ENCODE results near the gene MED13.

The MED13 gene

GRCh38 chr17:62099532-62099931, 34.5 kb upstream of the MED13 start:
- no peaks in the 10 kb centered on the region for H3K9me3 ChIP-seq (ENCODE audit: control insufficient read depth, low read length)
- H3K27me3 ChIP-seq (replicated peaks; ENCODE audit: control insufficient read depth, insufficient read depth, low read length), result peaks cover 13% of the 10 kb centered on the region
- H3K9ac ChIP-seq (ENCODE audit: low read length), result no peak overlapping the region
- H3K4me3 ChIP-seq (ENCODE audit: low read length), result no peak overlapping the region
- no peak for DNase-seq (ENCODE audit: low read depth)
- H3K4me1 ChIP-seq (ENCODE audit: control insufficient read depth, insufficient read depth, low read length), result no peaks in the 10 kb centered on the region
- H3K36me3 ChIP-seq (ENCODE audit: control insufficient read depth, insufficient read depth, low read length, severe bottlenecking), result no peaks in the 10 kb centered on the region

DNA sequence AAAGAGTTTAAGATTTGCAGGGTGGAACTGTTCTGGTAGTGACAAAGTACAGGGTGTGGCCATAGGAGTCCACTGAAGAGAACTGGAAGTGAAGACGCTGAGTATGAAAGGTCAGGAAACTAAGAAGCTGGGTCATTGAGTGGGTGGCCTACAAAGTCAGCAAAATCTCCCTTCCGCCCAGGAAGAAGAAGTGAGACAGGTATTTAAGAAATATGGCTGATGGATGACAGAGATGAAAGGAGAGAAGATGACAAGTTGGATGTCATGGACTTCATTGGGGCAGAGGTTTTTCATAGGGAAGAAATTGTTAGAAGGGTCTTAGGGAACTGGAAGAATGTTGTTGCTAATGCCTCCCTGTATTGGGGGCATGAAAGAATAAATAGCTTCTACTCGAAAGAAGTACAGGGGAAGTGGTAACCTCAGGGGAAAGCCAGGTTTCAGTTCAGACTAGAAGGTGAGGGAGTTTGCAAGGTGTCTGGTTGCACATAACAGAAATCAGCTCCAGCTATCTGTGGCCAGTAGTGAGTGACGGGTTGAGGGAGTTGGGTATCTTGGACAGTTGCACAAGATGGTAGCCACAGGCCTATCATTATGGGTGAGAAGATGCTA, 33.6 kb upstream of the MED13 start:
- H3K36me3 ChIP-seq (ENCODE audit: control insufficient read depth, insufficient read depth, low read length, severe bottlenecking), result no peaks in the 10 kb centered on the region
- no peak overlapping the region for H3K9ac ChIP-seq (ENCODE audit: low read length)

DNA sequence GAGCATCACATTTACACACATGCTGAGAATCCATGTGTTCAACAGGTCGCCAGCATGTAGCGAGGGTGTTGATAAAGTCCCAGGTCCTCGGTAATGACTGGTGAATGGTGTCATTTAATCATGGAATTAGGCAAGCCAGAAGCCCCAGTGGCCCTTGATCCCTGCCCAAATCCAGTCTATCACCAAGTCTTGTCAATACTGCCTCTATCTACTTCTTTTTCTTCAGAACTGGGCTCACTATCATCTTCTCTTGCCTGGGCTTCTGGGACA, 31.3 kb upstream of the MED13 start:
- H3K27me3 ChIP-seq (replicated peaks; ENCODE audit: control insufficient read depth, insufficient read depth, low read length), result peaks cover 13% of the 10 kb centered on the region
- no peaks in the 10 kb centered on the region for H3K36me3 ChIP-seq (ENCODE audit: control insufficient read depth, insufficient read depth, low read length, severe bottlenecking)

More for the DNA sequence above, 33.6 kb upstream of the MED13 start:
- H3K27me3 ChIP-seq (replicated peaks; ENCODE audit: control insufficient read depth, insufficient read depth, low read length), result peaks cover 13% of the 10 kb centered on the region
- peaks cover 8% of the 10 kb centered on the region for H3K4me1 ChIP-seq (ENCODE audit: control insufficient read depth, insufficient read depth, low read length)
- DNase-seq (ENCODE audit: low read depth), result no peak
- H3K4me3 ChIP-seq (ENCODE audit: low read length), result no peak overlapping the region
- no peaks in the 10 kb centered on the region for H3K9me3 ChIP-seq (ENCODE audit: control insufficient read depth, low read length)

GRCh38 chr17:62094175-62094574, 29.1 kb upstream of the MED13 start:
- peak overlapping the region; percentile 48 for H3K4me3 ChIP-seq (ENCODE audit: low read length)
- H3K36me3 ChIP-seq (ENCODE audit: control insufficient read depth, insufficient read depth, low read length, severe bottlenecking), result no peaks in the 10 kb centered on the region
- H3K4me1 ChIP-seq (ENCODE audit: control insufficient read depth, insufficient read depth, low read length), result peaks cover 16% of the 10 kb centered on the region
- H3K9me3 ChIP-seq (ENCODE audit: control insufficient read depth, low read length), result no peaks in the 10 kb centered on the region
- no peak overlapping the region for H3K9ac ChIP-seq (ENCODE audit: low read length)
- peak; percentile 15 for DNase-seq (ENCODE audit: low read depth)
- H3K27me3 ChIP-seq (replicated peaks; ENCODE audit: control insufficient read depth, insufficient read depth, low read length), result no peaks in the 10 kb centered on the region

More for the DNA sequence above, 31.3 kb upstream of the MED13 start:
- no peaks in the 10 kb centered on the region for H3K9me3 ChIP-seq (ENCODE audit: control insufficient read depth, low read length)
- peaks cover 16% of the 10 kb centered on the region for H3K4me1 ChIP-seq (ENCODE audit: control insufficient read depth, insufficient read depth, low read length)
- H3K9ac ChIP-seq (ENCODE audit: low read length), result no peak overlapping the region
- DNase-seq (ENCODE audit: low read depth), result no peak
- no peak overlapping the region for H3K4me3 ChIP-seq (ENCODE audit: low read length)

DNA sequence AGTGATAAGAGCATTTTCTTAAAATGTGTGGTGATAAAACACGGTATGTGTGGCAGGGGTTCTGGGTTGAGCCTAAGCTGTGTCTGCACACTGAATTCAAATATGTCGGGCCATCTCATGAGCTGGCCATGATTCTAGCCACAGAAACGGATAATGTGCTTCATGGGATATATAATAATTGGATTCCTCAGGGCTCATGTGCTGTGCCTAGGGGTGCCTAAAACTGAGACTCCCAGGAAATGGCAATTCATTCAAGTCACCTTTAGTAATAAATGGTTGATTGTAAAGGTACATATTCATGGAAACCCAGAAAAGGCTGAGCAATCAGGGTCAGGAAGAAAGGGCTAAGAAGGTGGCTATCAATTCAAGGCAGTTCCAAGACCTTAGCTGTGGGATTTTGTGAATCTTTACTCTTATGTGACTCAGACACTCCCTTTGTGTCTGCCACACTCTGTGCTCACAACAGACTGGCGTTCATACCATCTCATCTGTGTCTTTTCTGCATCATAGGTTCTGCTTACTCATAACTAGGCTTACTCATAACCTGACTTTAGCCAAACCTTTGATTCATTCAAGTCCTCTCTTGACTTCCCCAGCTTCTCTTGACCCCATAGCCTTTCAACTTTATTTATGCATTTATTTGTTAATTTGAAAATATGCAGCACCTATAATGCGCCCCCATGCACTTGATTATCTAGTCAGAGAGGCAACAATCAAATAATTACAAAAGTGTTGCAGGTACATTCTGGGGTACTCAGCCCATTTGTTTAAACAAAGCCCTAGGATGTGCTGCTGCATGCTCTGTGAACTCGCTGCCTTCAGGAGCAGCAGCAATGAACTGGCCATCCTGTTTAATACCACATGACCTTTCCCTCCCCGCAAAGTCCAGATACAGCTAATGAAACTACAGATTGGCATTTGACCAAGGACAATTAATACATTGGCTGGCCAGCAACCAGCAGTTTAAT, 28.4 kb upstream of the MED13 start:
- DNase-seq (ENCODE audit: low read depth), result peak; percentile 58
- Histone ChIP-seq H3K4me1 (ENCODE audit: control insufficient read depth, insufficient read depth, low read length) (peaks cover 16% of the 10 kb centered on the region), H3K9ac (ENCODE audit: low read length) (no peak overlapping the region), H3K36me3 (ENCODE audit: control insufficient read depth, insufficient read depth, low read length, severe bottlenecking) (no peaks in the 10 kb centered on the region), H3K4me3 (ENCODE audit: low read length) (peak overlapping the region; percentile 48), H3K9me3 (ENCODE audit: control insufficient read depth, low read length) (no peaks in the 10 kb centered on the region), H3K27me3 (replicated peaks; ENCODE audit: control insufficient read depth, insufficient read depth, low read length) (no peaks in the 10 kb centered on the region)

DNA sequence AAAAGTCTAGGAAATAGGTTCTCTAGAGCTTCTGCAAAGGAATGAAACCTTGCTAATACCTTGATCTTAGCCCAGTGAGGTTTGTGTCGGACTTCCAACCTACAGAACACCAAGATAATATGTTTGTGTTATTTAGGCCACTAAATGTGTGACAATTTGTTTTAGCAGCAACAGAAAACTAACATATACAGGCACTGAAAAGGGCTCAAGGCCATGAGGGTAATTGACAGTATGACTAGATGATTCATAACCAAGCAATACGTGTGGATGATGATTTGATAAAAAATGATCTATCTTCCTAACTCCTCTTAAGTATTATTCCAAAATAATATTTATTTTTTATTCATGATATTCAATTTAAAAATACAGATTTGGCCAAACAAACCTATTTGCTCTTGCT, 27.7 kb upstream of the MED13 start:
- H3K4me1 ChIP-seq (ENCODE audit: control insufficient read depth, insufficient read depth, low read length), result peaks cover 16% of the 10 kb centered on the region
- no peak overlapping the region for H3K4me3 ChIP-seq (ENCODE audit: low read length)
- no peaks in the 10 kb centered on the region for H3K9me3 ChIP-seq (ENCODE audit: control insufficient read depth, low read length)
- H3K27me3 ChIP-seq (replicated peaks; ENCODE audit: control insufficient read depth, insufficient read depth, low read length), result no peaks in the 10 kb centered on the region
- H3K9ac ChIP-seq (ENCODE audit: low read length), result no peak overlapping the region
- no peaks in the 10 kb centered on the region for H3K36me3 ChIP-seq (ENCODE audit: control insufficient read depth, insufficient read depth, low read length, severe bottlenecking)
- no peak for DNase-seq (ENCODE audit: low read depth)

GRCh38 chr17:62091804-62092203, 26.7 kb upstream of the MED13 start:
- H3K36me3 ChIP-seq (ENCODE audit: control insufficient read depth, insufficient read depth, low read length, severe bottlenecking), result no peaks in the 10 kb centered on the region
- DNase-seq (ENCODE audit: low read depth), result no peak
- no peaks in the 10 kb centered on the region for H3K9me3 ChIP-seq (ENCODE audit: control insufficient read depth, low read length)

GRCh38 chr17:62090868-62091267, 25.8 kb upstream of the MED13 start:
- Histone ChIP-seq H3K4me3 (ENCODE audit: low read length) (no peak overlapping the region), H3K9ac (ENCODE audit: low read length) (no peak overlapping the region), H3K4me1 (ENCODE audit: control insufficient read depth, insufficient read depth, low read length) (peaks cover 16% of the 10 kb centered on the region), H3K9me3 (ENCODE audit: control insufficient read depth, low read length) (no peaks in the 10 kb centered on the region), H3K27me3 (replicated peaks; ENCODE audit: control insufficient read depth, insufficient read depth, low read length) (no peaks in the 10 kb centered on the region), H3K36me3 (ENCODE audit: control insufficient read depth, insufficient read depth, low read length, severe bottlenecking) (no peaks in the 10 kb centered on the region)
- DNase-seq (ENCODE audit: low read depth), result no peak

More at GRCh38 chr17:62091804-62092203, 26.7 kb upstream of the MED13 start:
- H3K27me3 ChIP-seq (replicated peaks; ENCODE audit: control insufficient read depth, insufficient read depth, low read length), result no peaks in the 10 kb centered on the region
- H3K4me1 ChIP-seq (ENCODE audit: control insufficient read depth, insufficient read depth, low read length), result peaks cover 16% of the 10 kb centered on the region
- H3K4me3 ChIP-seq (ENCODE audit: low read length), result no peak overlapping the region
- no peak overlapping the region for H3K9ac ChIP-seq (ENCODE audit: low read length)

DNA sequence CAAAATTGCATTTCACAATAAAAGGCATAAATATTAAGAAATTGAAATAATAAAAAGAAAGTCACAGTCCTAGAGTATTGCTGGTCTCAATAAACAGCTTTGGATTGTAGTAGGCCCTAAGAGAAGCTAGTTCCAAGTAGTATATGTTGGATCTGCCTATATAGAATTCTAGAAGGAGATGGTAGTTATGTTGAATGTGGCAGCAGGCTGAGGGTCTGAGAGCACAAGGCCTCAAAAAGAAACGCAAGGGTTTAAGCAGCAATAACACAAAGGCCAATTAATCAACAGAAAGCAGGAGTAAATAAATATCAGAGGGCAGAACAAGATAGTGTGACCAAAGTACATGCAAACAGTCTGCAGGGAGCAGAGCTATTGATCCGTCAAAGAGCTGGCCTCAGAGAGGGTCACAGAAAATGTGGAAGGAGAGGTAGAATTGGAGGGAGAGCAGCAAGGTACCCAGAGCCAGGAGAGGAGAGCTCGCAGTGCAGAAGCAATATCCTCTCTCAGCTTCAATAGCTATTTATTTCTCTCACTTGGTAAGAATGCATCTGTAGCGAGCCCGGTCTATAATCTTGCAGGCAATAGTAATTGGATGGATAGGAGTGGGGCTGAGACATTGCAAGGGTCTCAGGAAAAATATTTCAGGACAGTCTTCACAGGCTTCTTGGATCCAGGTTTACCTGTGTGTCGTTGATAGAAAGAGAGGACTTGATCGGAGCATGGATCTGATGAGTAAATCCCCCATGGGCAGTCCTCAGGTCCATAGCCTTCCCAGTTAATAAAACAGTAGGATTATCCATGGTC, 25.1 kb upstream of the MED13 start:
- Histone ChIP-seq H3K27me3 (replicated peaks; ENCODE audit: control insufficient read depth, insufficient read depth, low read length) (no peaks in the 10 kb centered on the region), H3K4me3 (ENCODE audit: low read length) (no peak overlapping the region), H3K9me3 (ENCODE audit: control insufficient read depth, low read length) (no peaks in the 10 kb centered on the region), H3K9ac (ENCODE audit: low read length) (no peak overlapping the region), H3K36me3 (ENCODE audit: control insufficient read depth, insufficient read depth, low read length, severe bottlenecking) (no peaks in the 10 kb centered on the region), H3K4me1 (ENCODE audit: control insufficient read depth, insufficient read depth, low read length) (peaks cover 19% of the 10 kb centered on the region)
- no peak for DNase-seq (ENCODE audit: low read depth)

DNA sequence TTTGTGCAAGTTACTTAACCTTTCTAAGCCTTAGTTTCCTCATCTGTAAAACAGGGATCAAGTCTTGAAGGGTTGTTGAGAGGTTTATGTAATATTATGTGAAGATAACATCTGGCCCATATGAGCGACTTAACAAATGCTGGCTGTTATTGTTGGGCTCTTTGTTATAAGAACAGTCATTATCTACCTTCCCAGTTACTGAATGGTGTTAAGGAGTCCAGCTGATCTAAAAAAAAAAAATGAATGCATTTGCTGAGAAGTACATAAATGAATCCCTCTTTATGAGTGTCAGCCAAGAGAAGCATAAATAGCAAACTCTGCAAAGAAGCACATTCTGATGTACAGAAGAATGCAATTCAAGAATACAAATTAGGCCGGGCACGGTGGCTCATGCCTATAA, 24.3 kb upstream of the MED13 start:
- H3K9ac ChIP-seq (ENCODE audit: low read length), result no peak overlapping the region
- H3K9me3 ChIP-seq (ENCODE audit: control insufficient read depth, low read length), result no peaks in the 10 kb centered on the region

GRCh38 chr17:62086737-62087136, 21.7 kb upstream of the MED13 start:
- Histone ChIP-seq H3K36me3 (ENCODE audit: control insufficient read depth, insufficient read depth, low read length, severe bottlenecking) (no peaks in the 10 kb centered on the region), H3K9me3 (ENCODE audit: control insufficient read depth, low read length) (no peaks in the 10 kb centered on the region), H3K4me3 (ENCODE audit: low read length) (no peak overlapping the region), H3K9ac (ENCODE audit: low read length) (no peak overlapping the region), H3K4me1 (ENCODE audit: control insufficient read depth, insufficient read depth, low read length) (peaks cover 4% of the 10 kb centered on the region), H3K27me3 (replicated peaks; ENCODE audit: control insufficient read depth, insufficient read depth, low read length) (no peaks in the 10 kb centered on the region)
- DNase-seq (ENCODE audit: low read depth), result no peak

More for the DNA sequence above, 24.3 kb upstream of the MED13 start:
- no peaks in the 10 kb centered on the region for H3K36me3 ChIP-seq (ENCODE audit: control insufficient read depth, insufficient read depth, low read length, severe bottlenecking)
- H3K4me1 ChIP-seq (ENCODE audit: control insufficient read depth, insufficient read depth, low read length), result peaks cover 18% of the 10 kb centered on the region
- no peak for DNase-seq (ENCODE audit: low read depth)
- no peaks in the 10 kb centered on the region for H3K27me3 ChIP-seq (replicated peaks; ENCODE audit: control insufficient read depth, insufficient read depth, low read length)
- no peak overlapping the region for H3K4me3 ChIP-seq (ENCODE audit: low read length)

Measured in adipocyte (in vitro differentiated cells).